Smooth muscle cell (in vitro differentiated cells): ENCODE data around the gene GYS1. TPM values are rescaled to one million over a fixed set of nuclear protein-coding genes. Genes with fewer than 3 reads are reported as not detected.
"Not testable (repeated sequence)": the region's sequence is repeated elsewhere in the genome, so short reads cannot be mapped to it uniquely, and the experiment has no call there.

Experiments
- DNase-seq: peaks from one replicate; lab custom pipeline; 2025; ENCODE audit not compliant: unreplicated experiment; lab: John Stamatoyannopoulos, UW
- H2AFZ ChIP-seq: fragments of 200-600 bp; sonication (generic); 2 replicates; pipeline ENCODE4 v1.6.0; 2016; ENCODE audit warnings: antibody characterized with exemption, low read depth, mild to moderate bottlenecking
- H3F3A ChIP-seq: fragments of 200-600 bp; sonication (generic); 2 replicates; pipeline ENCODE4 v1.6.0; 2017; ENCODE audit warnings: antibody characterized with exemption, low read depth
- H3K27ac ChIP-seq: fragments of 200-600 bp; sonication (generic); 2 replicates; pipeline ENCODE4 v1.5.1; 2016; ENCODE audit warnings: low read depth, mild to moderate bottlenecking
- H3K27me3 ChIP-seq: fragments of 200-600 bp; sonication (generic); 2 replicates; pipeline ENCODE4 v1.6.1; 2016; ENCODE audit warnings: low read depth, mild to moderate bottlenecking
- H3K36me3 ChIP-seq: fragments of 200-600 bp; sonication (generic); 2 replicates; pipeline ENCODE4 v1.5.1; 2016; ENCODE audit warnings: low read depth
- H3K4me1 ChIP-seq: fragments of 200-600 bp; sonication (generic); 2 replicates; pipeline ENCODE4 v1.5.1; 2016; ENCODE audit warnings: low read depth
- H3K4me2 ChIP-seq: fragments of 200-600 bp; sonication (generic); 2 replicates; pipeline ENCODE4 v1.6.0; 2016; ENCODE audit warnings: mild to moderate bottlenecking
- H3K4me3 ChIP-seq: fragments of 200-600 bp; sonication (generic); 2 replicates; pipeline ENCODE4 v1.5.1; 2016; ENCODE audit warnings: mild to moderate bottlenecking
- H3K79me2 ChIP-seq: fragments of 200-600 bp; sonication (generic); 2 replicates; pipeline ENCODE4 v1.6.0; 2016; ENCODE audit warnings: low read depth, mild to moderate bottlenecking
- H3K9ac ChIP-seq: fragments of 200-600 bp; sonication (generic); 2 replicates; pipeline ENCODE4 v1.6.0; 2016; ENCODE audit warnings: low read depth
- H3K9me3 ChIP-seq: fragments of 200-600 bp; sonication (generic); replicated peaks from 2 replicates; pipeline ENCODE4 v1.5.1; 2016; ENCODE audit warnings: low read depth
- H4K20me1 ChIP-seq: fragments of 200-600 bp; sonication (generic); 2 replicates; pipeline ENCODE4 v1.6.0; 2016; ENCODE audit warnings: low read depth
- WGBS: methylation state at CpG from one replicate; pipeline ENCODE4 v1.1.7; 2016; ENCODE audit warnings: low lambda C conversion rate; 5-methylcytosine and 5-hydroxymethylcytosine counted together
- microRNA-seq: library from miRNA; unstranded; fragments of <30 nt; microRNA quantifications from one replicate; pipeline ENCODE4, GENCODE V29; 2016; ENCODE audit warnings: borderline number of aligned reads
- polyA plus RNA-seq: library from polyadenylated mRNA; unstranded; fragments of >200 nt; fragmentation: Nextera tagmentation; extraction: Ambion mirVana; gene quantifications from 2 replicates; pipeline ENCODE4 v1.2.1, GENCODE V29; 2016
- small RNA-seq: library from RNA; depleted of rRNA; stranded (forward); fragments of <200 nt; gene quantifications from one replicate; pipeline ENCODE3, GENCODE V24; 2014
- total RNA-seq: library from RNA; depleted of rRNA; stranded (reverse); fragments of >200 nt; gene quantifications from 2 replicates; pipeline ENCODE4 v1.2.3, GENCODE V29; 2014
- TF ChIP-seq, protein P1 (sequence below): fragments of 200-600 bp; sonication (generic); IDR thresholded peaks from 2 replicates; pipeline ENCODE4 v1.5.1; 2017; ENCODE audit warnings: borderline replicate concordance, mild to moderate bottlenecking, antibody characterized with exemption; ENCODE audit not compliant: insufficient read depth, poor library complexity, severe bottlenecking

The GYS1 gene
- total and polyA plus RNA-seq, 2 experiments from 2014 or later = 58.1 to 82.6 TPM

- H3K4me1 ChIP-seq = no peaks in the 10 kb centered on the region
- H3K27me3 ChIP-seq = no peaks in the 10 kb centered on the region
- peaks cover 7% of the 10 kb centered on the region for H3K36me3 ChIP-seq
- H4K20me1 ChIP-seq = no peaks in the 10 kb centered on the region
- H3K4me2 ChIP-seq = no peak overlapping the region
- no peak overlapping the region for H2AFZ ChIP-seq
- no peak for DNase-seq
- 85% methylated on average over 10 of the region's 10 CpGs for WGBS
- H3K9me3 ChIP-seq = no peaks in the 10 kb centered on the region
- no peak overlapping the region for H3K9ac ChIP-seq
- peaks cover 7% of the 10 kb centered on the region for H3F3A ChIP-seq
- TF ChIP-seq, protein P1, sequence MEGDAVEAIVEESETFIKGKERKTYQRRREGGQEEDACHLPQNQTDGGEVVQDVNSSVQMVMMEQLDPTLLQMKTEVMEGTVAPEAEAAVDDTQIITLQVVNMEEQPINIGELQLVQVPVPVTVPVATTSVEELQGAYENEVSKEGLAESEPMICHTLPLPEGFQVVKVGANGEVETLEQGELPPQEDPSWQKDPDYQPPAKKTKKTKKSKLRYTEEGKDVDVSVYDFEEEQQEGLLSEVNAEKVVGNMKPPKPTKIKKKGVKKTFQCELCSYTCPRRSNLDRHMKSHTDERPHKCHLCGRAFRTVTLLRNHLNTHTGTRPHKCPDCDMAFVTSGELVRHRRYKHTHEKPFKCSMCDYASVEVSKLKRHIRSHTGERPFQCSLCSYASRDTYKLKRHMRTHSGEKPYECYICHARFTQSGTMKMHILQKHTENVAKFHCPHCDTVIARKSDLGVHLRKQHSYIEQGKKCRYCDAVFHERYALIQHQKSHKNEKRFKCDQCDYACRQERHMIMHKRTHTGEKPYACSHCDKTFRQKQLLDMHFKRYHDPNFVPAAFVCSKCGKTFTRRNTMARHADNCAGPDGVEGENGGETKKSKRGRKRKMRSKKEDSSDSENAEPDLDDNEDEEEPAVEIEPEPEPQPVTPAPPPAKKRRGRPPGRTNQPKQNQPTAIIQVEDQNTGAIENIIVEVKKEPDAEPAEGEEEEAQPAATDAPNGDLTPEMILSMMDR = no peak
- H3K27ac ChIP-seq = no peak overlapping the region
- H3K79me2 ChIP-seq = no peaks in the 10 kb centered on the region
- H3K4me3 ChIP-seq = no peak overlapping the region
These were observed 72.2 kb downstream of the GYS1 start for GRCh38 chr19:48920949-48921348.

DNA sequence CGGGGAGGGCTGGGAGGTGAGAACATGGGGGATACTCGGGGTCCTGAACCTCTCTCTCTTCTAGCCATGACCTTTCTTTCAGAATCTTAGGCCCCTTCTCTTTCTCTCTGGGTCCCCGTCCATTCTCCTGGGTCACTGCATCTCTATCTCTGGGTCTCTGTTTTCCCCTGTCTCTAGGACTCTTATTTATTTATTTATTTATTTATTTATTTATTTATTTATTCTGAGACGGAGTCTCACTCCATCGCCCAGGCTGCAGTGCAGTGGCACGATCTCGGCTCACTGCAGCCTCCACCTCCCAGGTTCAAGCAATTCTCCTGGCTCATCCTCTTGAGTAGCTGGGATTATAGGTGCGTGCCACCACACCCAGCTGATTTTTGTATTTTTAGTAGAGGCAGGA lies 73.8 kb downstream of the GYS1 start:
- H2AFZ ChIP-seq, H3K4me2 ChIP-seq, H3K9ac ChIP-seq, H3K27me3 ChIP-seq, H4K20me1 ChIP-seq, H3K9me3 ChIP-seq, DNase-seq, H3K4me3 ChIP-seq, H3F3A ChIP-seq, H3K27ac ChIP-seq, H3K4me1 ChIP-seq, H3K36me3 ChIP-seq, H3K79me2 ChIP-seq: not testable (repeated sequence)
- 98% methylated on average over 8 of the region's 8 CpGs for WGBS

DNA sequence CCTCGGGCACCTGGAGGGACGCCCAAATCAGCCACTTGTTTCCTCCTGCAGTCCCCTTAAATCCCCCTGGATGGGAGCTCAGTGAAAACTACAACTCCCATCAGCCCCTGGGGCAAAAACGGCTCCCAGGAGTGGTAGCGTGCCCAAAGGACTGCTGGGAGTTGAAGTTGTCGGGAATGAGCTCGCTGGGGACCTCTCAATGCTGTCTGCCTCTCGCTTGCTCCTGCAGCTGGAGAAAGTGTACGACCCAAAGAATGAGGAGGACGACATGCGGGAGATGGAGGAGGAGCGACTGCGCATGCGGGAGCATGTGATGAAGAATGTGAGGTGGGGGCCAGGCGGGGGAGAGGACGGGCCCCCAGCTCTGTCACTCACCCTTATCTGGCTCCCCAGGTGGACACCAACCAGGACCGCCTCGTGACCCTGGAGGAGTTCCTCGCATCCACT lies 74.3 kb downstream of the GYS1 start:
- TF ChIP-seq, protein P1 = no peak
- H3K27me3 ChIP-seq = no peaks in the 10 kb centered on the region
- H2AFZ ChIP-seq = no peak overlapping the region
- no peak overlapping the region for H3K4me2 ChIP-seq
- no peaks in the 10 kb centered on the region for H4K20me1 ChIP-seq
- 90% methylated on average over 18 of the region's 18 CpGs for WGBS
- peaks cover 9% of the 10 kb centered on the region for H3K36me3 ChIP-seq
- no peak overlapping the region for H3K9ac ChIP-seq
- no peak for DNase-seq
- H3F3A ChIP-seq = no peaks in the 10 kb centered on the region
- H3K4me1 ChIP-seq = no peaks in the 10 kb centered on the region
- no peaks in the 10 kb centered on the region for H3K9me3 ChIP-seq
- H3K27ac ChIP-seq = no peak overlapping the region
- H3K4me3 ChIP-seq = no peak overlapping the region
- H3K79me2 ChIP-seq = no peaks in the 10 kb centered on the region

Small RNA genes lying within 50 kb of the gene (microRNA-seq; reads per million reads assigned to microRNA genes)
- gene MIR6798 = not detected

Small RNA genes lying within 50 kb of the gene (small RNA-seq; reads per million reads assigned to genes)
- 0.18 reads per million for gene AC026803.1
- 0.26 reads per million, percentile 2 among the genes with 10 or more reads in this experiment for gene MIR6798

Other genes starting within 250 kb of the GYS1 start
- 0.45 TPM in 1 of 2 replicates, not detected in the other for gene IZUMO1, start 246.4 kb downstream of the GYS1 start, total RNA-seq
- gene IZUMO1, start 246.4 kb downstream of the GYS1 start, polyA plus RNA-seq = not detected in 2 replicates
- gene FUT1, start 240.7 kb downstream of the GYS1 start, total RNA-seq = 0.58 TPM in 2 replicates
- gene FUT1, start 240.7 kb downstream of the GYS1 start, polyA plus RNA-seq = 0.51 and 1.8 TPM in 2 replicates
- gene FGF21, start 237.8 kb downstream of the GYS1 start, total RNA-seq = not detected in 2 replicates
- gene FGF21, start 237.8 kb downstream of the GYS1 start, polyA plus RNA-seq = not detected in 2 replicates
- 11.8 and 24.9 TPM in 2 replicates for gene BCAT2, start 182.3 kb downstream of the GYS1 start, total RNA-seq
- gene BCAT2, start 182.3 kb downstream of the GYS1 start, polyA plus RNA-seq = 30.9 and 45.4 TPM in 2 replicates
- 14.8 and 19.3 TPM in 2 replicates for gene HSD17B14, start 156.8 kb downstream of the GYS1 start, total RNA-seq
- gene HSD17B14, start 156.8 kb downstream of the GYS1 start, polyA plus RNA-seq = 16.4 and 16.9 TPM in 2 replicates
- gene PLEKHA4, start 124.7 kb downstream of the GYS1 start, total RNA-seq = 2.6 and 4.4 TPM in 2 replicates
- 32.6 and 39.2 TPM in 2 replicates for gene PLEKHA4, start 124.7 kb downstream of the GYS1 start, polyA plus RNA-seq
- gene PPP1R15A, start 120.9 kb downstream of the GYS1 start, total RNA-seq = 88.5 and 99.3 TPM in 2 replicates
- gene PPP1R15A, start 120.9 kb downstream of the GYS1 start, polyA plus RNA-seq = 339 and 357 TPM in 2 replicates
- 0.18 TPM in 1 of 2 replicates, not detected in the other for gene TULP2, start 94.6 kb downstream of the GYS1 start, total RNA-seq
- 1.2 and 1.8 TPM in 2 replicates for gene TULP2, start 94.6 kb downstream of the GYS1 start, polyA plus RNA-seq
- 146 and 221 TPM in 2 replicates for gene NUCB1, start 93.0 kb downstream of the GYS1 start, total RNA-seq
- 292 and 329 TPM in 2 replicates for gene NUCB1, start 93.0 kb downstream of the GYS1 start, polyA plus RNA-seq
- 0.27 TPM in 1 of 2 replicates, not detected in the other for gene DHDH, start 59.6 kb downstream of the GYS1 start, total RNA-seq
- 0.87 and 1.0 TPM in 2 replicates for gene DHDH, start 59.6 kb downstream of the GYS1 start, polyA plus RNA-seq
- 42.8 and 124 TPM in 2 replicates for gene BAX, start 38.4 kb downstream of the GYS1 start, total RNA-seq
- gene BAX, start 38.4 kb downstream of the GYS1 start, polyA plus RNA-seq = 153 and 185 TPM in 2 replicates
- gene FTL, start 28.0 kb downstream of the GYS1 start, total RNA-seq = 5,371 and 5,904 TPM in 2 replicates
- 11,768 and 12,053 TPM in 2 replicates for gene FTL, start 28.0 kb downstream of the GYS1 start, polyA plus RNA-seq
- gene RUVBL2, start 578 bp upstream of the GYS1 start, total RNA-seq = 74.3 and 89.4 TPM in 2 replicates
- gene RUVBL2, start 578 bp upstream of the GYS1 start, polyA plus RNA-seq = 117 and 123 TPM in 2 replicates
- not detected in 2 replicates for gene LHB, start 23.8 kb upstream of the GYS1 start, total RNA-seq
- 0.39 TPM in 1 of 2 replicates, not detected in the other for gene LHB, start 23.8 kb upstream of the GYS1 start, polyA plus RNA-seq
- gene CGB3, start 31.0 kb upstream of the GYS1 start, total RNA-seq = not detected in 2 replicates
- 0.45 and 1.8 TPM in 2 replicates for gene CGB3, start 31.0 kb upstream of the GYS1 start, polyA plus RNA-seq
- gene CGB2, start 38.6 kb upstream of the GYS1 start, total RNA-seq = 2.3 TPM in 1 of 2 replicates, not detected in the other
- 1.3 TPM in 1 of 2 replicates, not detected in the other for gene CGB2, start 38.6 kb upstream of the GYS1 start, polyA plus RNA-seq
- gene CGB1, start 43.6 kb upstream of the GYS1 start, total RNA-seq = not detected in 2 replicates
- gene CGB1, start 43.6 kb upstream of the GYS1 start, polyA plus RNA-seq = not detected in 2 replicates
- 2.5 TPM in 1 of 2 replicates, not detected in the other for gene CGB5, start 50.5 kb upstream of the GYS1 start, total RNA-seq
- gene CGB5, start 50.5 kb upstream of the GYS1 start, polyA plus RNA-seq = 2.0 and 3.4 TPM in 2 replicates
- gene CGB8, start 55.8 kb upstream of the GYS1 start, total RNA-seq = not detected in 2 replicates
- gene CGB8, start 55.8 kb upstream of the GYS1 start, polyA plus RNA-seq = 1.0 and 7.4 TPM in 2 replicates
- 1.3 and 2.0 TPM in 2 replicates for gene CGB7, start 64.4 kb upstream of the GYS1 start, total RNA-seq
- 2.5 and 7.6 TPM in 2 replicates for gene CGB7, start 64.4 kb upstream of the GYS1 start, polyA plus RNA-seq
- 1.2 and 1.8 TPM in 2 replicates for gene NTF4, start 71.5 kb upstream of the GYS1 start, total RNA-seq
- gene NTF4, start 71.5 kb upstream of the GYS1 start, polyA plus RNA-seq = 1.4 and 7.8 TPM in 2 replicates
- gene KCNA7, start 79.4 kb upstream of the GYS1 start, total RNA-seq = not detected in 2 replicates
- 0.08 and 0.18 TPM in 2 replicates for gene KCNA7, start 79.4 kb upstream of the GYS1 start, polyA plus RNA-seq
- gene SNRNP70, start 92.1 kb upstream of the GYS1 start, total RNA-seq = 164 and 200 TPM in 2 replicates
- 206 and 216 TPM in 2 replicates for gene SNRNP70, start 92.1 kb upstream of the GYS1 start, polyA plus RNA-seq
- 11.7 and 16.5 TPM in 2 replicates for gene LIN7B, start 121.1 kb upstream of the GYS1 start, total RNA-seq
- gene LIN7B, start 121.1 kb upstream of the GYS1 start, polyA plus RNA-seq = 24.7 and 30.7 TPM in 2 replicates
- 0.54 and 2.9 TPM in 2 replicates for gene C19orf73, start 125.8 kb upstream of the GYS1 start, total RNA-seq
- gene C19orf73, start 125.8 kb upstream of the GYS1 start, polyA plus RNA-seq = 0.74 and 1.7 TPM in 2 replicates
- 3.2 and 10.9 TPM in 2 replicates for gene PPFIA3, start 126.2 kb upstream of the GYS1 start, total RNA-seq
- 16.3 and 20.3 TPM in 2 replicates for gene PPFIA3, start 126.2 kb upstream of the GYS1 start, polyA plus RNA-seq
- gene HRC, start 162.1 kb upstream of the GYS1 start, total RNA-seq = 1.1 TPM in 1 of 2 replicates, not detected in the other
- gene HRC, start 162.1 kb upstream of the GYS1 start, polyA plus RNA-seq = 0.06 and 0.84 TPM in 2 replicates
- gene TRPM4, start 164.5 kb upstream of the GYS1 start, total RNA-seq = 15.0 and 27.7 TPM in 2 replicates
- gene TRPM4, start 164.5 kb upstream of the GYS1 start, polyA plus RNA-seq = 32.1 and 47.0 TPM in 2 replicates